Kidney (tissue), 14 donors: ENCODE measurements around the gene AMPD3. TPM values are rescaled to one million over a fixed set of nuclear protein-coding genes. Genes with fewer than 3 reads are reported as not detected.
A peak's percentile ranks its signal among the peaks of the same experiment; 100 is the strongest.

ENCODE experiments used
- DNase-seq, 5 donors: peaks; one replicate each; pipeline ENCODE4 v3.0.0-alpha.2; 2013 to 2020
- FAIRE-seq: peaks from 2 replicates; lab custom pipeline; 2012; peaks lifted over from hg19 to GRCh38; lab: Jason Lieb, UNC
- H3K27ac ChIP-seq, 2 donors: one replicate each; pipeline ENCODE4 v1.7.0; 2013; ENCODE audit warnings: low read depth in 2 of 2, low read length in 2 of 2, inconsistent platforms in 1 of 2
- H3K27me3 ChIP-seq: one replicate; pipeline ENCODE4 v1.7.1; 2013; ENCODE audit warnings: low read length, inconsistent platforms; ENCODE audit not compliant: control insufficient read depth, insufficient read depth
- H3K36me3 ChIP-seq, 3 donors: one replicate each; pipeline versions ENCODE4 v1.7.0 to v1.7.1; 2013; ENCODE audit warnings: low read length in 3 of 3, control low read depth in 1 of 3, inconsistent platforms in 1 of 3; ENCODE audit not compliant: insufficient read depth in 3 of 3, control insufficient read depth in 2 of 3
- H3K4me1 ChIP-seq, 3 donors: one replicate each; pipeline versions ENCODE4 v1.7.0 to v1.7.1; 2013; ENCODE audit warnings: low read length in 3 of 3, inconsistent platforms in 1 of 3, low read depth in 1 of 3; ENCODE audit not compliant: control insufficient read depth in 2 of 3, insufficient read depth in 2 of 3
- H3K4me3 ChIP-seq, 3 donors: one replicate each; pipeline versions ENCODE4 v1.7.0 to v1.8.1; 2013; ENCODE audit warnings: low read length in 3 of 3, control low read depth in 1 of 3, inconsistent platforms in 1 of 3
- H3K9ac ChIP-seq, 3 donors: one replicate each; pipeline versions ENCODE4 v1.7.0 to v1.7.1; 2013; ENCODE audit warnings: low read length in 3 of 3, control low read depth in 1 of 3, inconsistent platforms in 1 of 3
- H3K9me3 ChIP-seq, 3 donors: one replicate each; pipeline versions ENCODE4 v1.7.0 to v1.7.1; 2013; ENCODE audit warnings: low read length in 3 of 3, control low read depth in 1 of 3, inconsistent platforms in 1 of 3; ENCODE audit not compliant: control insufficient read depth in 2 of 3, insufficient read depth in 1 of 3
- CTCF ChIP-seq: IDR thresholded peaks from 3 replicates; pipeline ENCODE4 v1.5.1; 2012; ENCODE audit warnings: mild to moderate bottlenecking, moderate library complexity, borderline replicate concordance; ENCODE audit not compliant: insufficient read depth; ENCODE audit errors: extremely low read depth
- intact Hi-C: fragments of 100-400 bp; cut with DNase I; formaldehyde crosslinking; loops from one replicate; pipeline ENCODE4 v1.11.1; 2022
- polyA plus RNA-seq: library from polyadenylated mRNA; stranded (reverse); fragments of 350-450 nt; fragmentation: Illumina TruSeq; extraction: RNeasy Lipid Tissue Mini Kit (QIAGEN cat#74804); gene quantifications from one replicate; pipeline ENCODE4 v1.2.3, GENCODE V29; 2014; ENCODE audit warnings: low read depth, low replicate concordance; ENCODE audit not compliant: insufficient read depth
- total RNA-seq: library from RNA; stranded (reverse); fragmentation: NEBNext Ultra II Directional; extraction: Animal tissue kit (Norgen Biotek cat#: 25700); gene quantifications from one replicate; pipeline ENCODE4 v1.2.1, GENCODE V29; 2021
- donor health status: control.
- donor health status: control.
- donor health status: control.
- donor health status: control.
- donor health status: control.
- donor health status: DM: yes; HTN: yes; CAD: no.
- donor health status: Normal renal cell carcinoma (clear cell type).

The AMPD3 gene
- total and polyA plus RNA-seq, 2 donors from 2014 or later, result 8.4 to 16.5 TPM

GRCh38 chr11:10451426-10452116, 3.5 kb upstream of the AMPD3 start:
- peak overlapping the region in 2 of 3 donors; percentile 58 to 59 for H3K4me3 ChIP-seq

GRCh38 chr11:10452211-10452767, 2.8 kb upstream of the AMPD3 start:
- no peaks in the 10 kb centered on the region for H3K27me3 ChIP-seq
- no peak overlapping the region for H3K27ac ChIP-seq
- H3K9me3 ChIP-seq, result no peaks in the 10 kb centered on the region
- intact Hi-C loops, result no loop called here
- no peak for TF ChIP-seq CTCF
- FAIRE-seq, result no peak
- H3K4me1 ChIP-seq, result peaks cover 0 to 19% (median 3%) of the 10 kb centered on the region in 3 donors
- no peak for DNase-seq
- no peak overlapping the region for H3K9ac ChIP-seq
- no peaks in the 10 kb centered on the region for H3K36me3 ChIP-seq
- H3K4me3 ChIP-seq, result no peak overlapping the region

More at GRCh38 chr11:10451426-10452116, 3.5 kb upstream of the AMPD3 start:
- H3K27me3 ChIP-seq, result no peaks in the 10 kb centered on the region
- FAIRE-seq (no peak), DNase-seq (no peak)
- TF ChIP-seq CTCF, result no peak
- no peaks in the 10 kb centered on the region for H3K9me3 ChIP-seq
- H3K36me3 ChIP-seq, result no peaks in the 10 kb centered on the region
- peak overlapping the region in 2 of 3 donors; percentile 6 to 70 for H3K9ac ChIP-seq
- H3K4me1 ChIP-seq, result peaks cover 0 to 19% (median 3%) of the 10 kb centered on the region in 3 donors
- peak overlapping the region; percentile 83 to 87 for H3K27ac ChIP-seq
- intact Hi-C loops, result no loop called here

- DNase-seq, result no peak
- no peak for TF ChIP-seq CTCF
- intact Hi-C loops, result no loop called here
- no peak for FAIRE-seq
- Histone ChIP-seq H3K9ac (no peak overlapping the region), H3K4me1 (peaks cover 0 to 19% (median 3%) of the 10 kb centered on the region in 3 donors), H3K4me3 (no peak overlapping the region), H3K27me3 (no peaks in the 10 kb centered on the region), H3K36me3 (no peaks in the 10 kb centered on the region), H3K9me3 (no peaks in the 10 kb centered on the region), H3K27ac (no peak overlapping the region)
These were observed 1.8 kb upstream of the AMPD3 start for GRCh38 chr11:10453261-10453660.
